Lower leg skin (tissue), 3 donors: ENCODE measurements around the gene RBBP5.

Experiments used
- POLR2A ChIP-seq, 2 donors: fragments of 450-650 bp; IDR thresholded peaks; one replicate each; pipeline ENCODE4 v1.6.1; 2016 to 2017; ENCODE audit warnings: antibody characterized with exemption in 2 of 2, mild to moderate bottlenecking in 1 of 2, moderate library complexity in 1 of 2
- TF ChIP-seq, protein P1 (sequence below), 3 donors: fragments of 450-650 bp; IDR thresholded peaks; one replicate each; pipeline ENCODE4 v1.5.1; 2016; ENCODE audit warnings: antibody characterized with exemption in 3 of 3, mild to moderate bottlenecking in 3 of 3, moderate library complexity in 2 of 3

DNA sequence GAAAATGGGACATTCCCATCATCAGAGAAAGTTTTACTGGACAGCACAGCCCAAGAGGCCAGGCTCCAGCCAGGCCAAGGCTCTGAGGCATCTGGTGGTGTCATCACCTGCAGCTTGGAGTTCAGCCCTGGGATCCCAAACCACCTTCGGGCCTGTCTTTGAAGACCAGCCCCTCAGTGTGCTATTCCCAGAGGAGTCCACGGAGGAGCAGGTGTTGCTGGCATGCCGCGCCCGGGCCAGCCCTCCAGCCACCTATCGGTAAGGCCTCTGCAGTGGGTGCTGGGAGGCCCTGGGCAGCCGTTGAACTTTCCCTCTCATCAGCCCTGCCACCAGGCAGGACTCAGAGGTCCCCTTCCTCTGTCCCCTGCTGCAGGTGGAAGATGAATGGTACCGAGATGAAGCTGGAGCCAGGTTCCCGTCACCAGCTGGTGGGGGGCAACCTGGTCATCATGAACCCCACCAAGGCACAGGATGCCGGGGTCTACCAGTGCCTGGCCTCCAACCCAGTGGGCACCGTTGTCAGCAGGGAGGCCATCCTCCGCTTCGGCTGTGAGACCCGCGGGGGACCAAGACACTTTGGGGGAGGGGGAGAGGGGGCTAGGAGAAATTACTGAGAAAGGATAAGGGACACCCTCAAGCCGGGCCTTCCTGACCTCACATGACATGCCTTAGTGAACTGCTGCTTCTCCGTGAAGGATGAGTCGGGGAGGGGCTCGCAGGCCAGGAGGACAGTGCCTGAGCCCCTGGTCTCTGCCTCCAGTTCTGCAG is 63.8 kb downstream of the RBBP5 start:
- TF ChIP-seq, protein P1, sequence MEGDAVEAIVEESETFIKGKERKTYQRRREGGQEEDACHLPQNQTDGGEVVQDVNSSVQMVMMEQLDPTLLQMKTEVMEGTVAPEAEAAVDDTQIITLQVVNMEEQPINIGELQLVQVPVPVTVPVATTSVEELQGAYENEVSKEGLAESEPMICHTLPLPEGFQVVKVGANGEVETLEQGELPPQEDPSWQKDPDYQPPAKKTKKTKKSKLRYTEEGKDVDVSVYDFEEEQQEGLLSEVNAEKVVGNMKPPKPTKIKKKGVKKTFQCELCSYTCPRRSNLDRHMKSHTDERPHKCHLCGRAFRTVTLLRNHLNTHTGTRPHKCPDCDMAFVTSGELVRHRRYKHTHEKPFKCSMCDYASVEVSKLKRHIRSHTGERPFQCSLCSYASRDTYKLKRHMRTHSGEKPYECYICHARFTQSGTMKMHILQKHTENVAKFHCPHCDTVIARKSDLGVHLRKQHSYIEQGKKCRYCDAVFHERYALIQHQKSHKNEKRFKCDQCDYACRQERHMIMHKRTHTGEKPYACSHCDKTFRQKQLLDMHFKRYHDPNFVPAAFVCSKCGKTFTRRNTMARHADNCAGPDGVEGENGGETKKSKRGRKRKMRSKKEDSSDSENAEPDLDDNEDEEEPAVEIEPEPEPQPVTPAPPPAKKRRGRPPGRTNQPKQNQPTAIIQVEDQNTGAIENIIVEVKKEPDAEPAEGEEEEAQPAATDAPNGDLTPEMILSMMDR (IDR thresholded peaks at IDR 0.05), result no peak
- TF ChIP-seq POLR2A (IDR thresholded peaks at IDR 0.05), result no peak
